A673 (cell line): ENCODE measurements around the gene DPYSL4. TPM values are rescaled to one million over a fixed set of nuclear protein-coding genes. Genes with fewer than 3 reads are reported as not detected.

Experiments
- BruUV-seq: library from RNA; stranded (reverse); fragments of 400-500 nt; replicated peaks from 2 replicates; lab custom pipeline; 2021; lab: Mats Ljungman, UMichigan
- CTCF ChIA-PET: fragments of 300-600 bp; sonication (Branson Sonifier 250); formaldehyde crosslinking; loops from one replicate; lab custom pipeline; 2022; ENCODE audit warnings: antibody characterized with exemption; lab: Charles Lee
- POLR2A ChIA-PET: fragments of 300-600 bp; sonication (Branson Sonifier 250); formaldehyde crosslinking; loops from one replicate; lab custom pipeline; 2022; ENCODE audit warnings: antibody characterized with exemption; ENCODE audit not compliant: low non-redundant PET; lab: Charles Lee
- DNase-seq: peaks from one replicate; pipeline ENCODE4 v3.0.0-alpha.2; 2015; ENCODE audit warnings: low spot score
- H3K27ac ChIP-seq: fragments of 200-600 bp; sonication (generic); 2 replicates; pipeline ENCODE4 v1.5.1; 2016; ENCODE audit warnings: mixed run types, low read depth, mild to moderate bottlenecking, mixed read lengths, antibody characterized with exemption, low read length; ENCODE audit not compliant: poor library complexity, severe bottlenecking
- H3K27me3 ChIP-seq: fragments of 200-600 bp; sonication (generic); replicated peaks from 2 replicates; pipeline ENCODE4 v1.6.1; 2017; ENCODE audit warnings: mixed run types, low read depth, mild to moderate bottlenecking, mixed read lengths, antibody characterized with exemption, low read length; ENCODE audit not compliant: insufficient read depth, poor library complexity
- H3K36me3 ChIP-seq: fragments of 200-600 bp; sonication (generic); 2 replicates; pipeline ENCODE4 v1.6.1; 2016; ENCODE audit warnings: mixed run types, mild to moderate bottlenecking, mixed read lengths, antibody characterized with exemption, low read length; ENCODE audit not compliant: insufficient read depth, poor library complexity, severe bottlenecking
- H3K4me1 ChIP-seq: fragments of 200-600 bp; sonication (generic); 2 replicates; pipeline ENCODE4 v1.6.1; 2017; ENCODE audit warnings: mixed run types, mild to moderate bottlenecking, mixed read lengths, antibody characterized with exemption, low read length; ENCODE audit not compliant: insufficient read depth, poor library complexity, severe bottlenecking
- H3K4me3 ChIP-seq: fragments of 200-600 bp; sonication (generic); 2 replicates; pipeline ENCODE4 v1.5.1; 2016; ENCODE audit warnings: low read depth, mixed run types, mild to moderate bottlenecking, mixed read lengths, low read length; ENCODE audit not compliant: poor library complexity, severe bottlenecking
- H3K9me3 ChIP-seq: fragments of 200-600 bp; sonication (generic); 2 replicates; pipeline ENCODE4 v1.6.1; 2016; ENCODE audit warnings: mixed run types, low read depth, mild to moderate bottlenecking, mixed read lengths, antibody characterized with exemption, low read length; ENCODE audit not compliant: poor library complexity, severe bottlenecking
- CTCF ChIP-seq: fragments of 300-800, 200-600 bp; sonication (generic); conservative IDR thresholded peaks from 2 replicates; pipeline ENCODE4 v1.5.1; 2017; ENCODE audit warnings: low read depth, mild to moderate bottlenecking, antibody characterized with exemption, low read length, moderate library complexity, mixed read lengths
- EZH2 ChIP-seq: fragments of 200-600 bp; sonication (generic); IDR thresholded peaks from 2 replicates; pipeline ENCODE4 v1.6.1; 2017; ENCODE audit warnings: borderline replicate concordance, low read depth, mild to moderate bottlenecking, mixed read lengths, antibody characterized with exemption, low read length; ENCODE audit not compliant: poor library complexity, severe bottlenecking
- intact Hi-C: fragments of 100-400 bp; cut with micrococcal nuclease; formaldehyde crosslinking; loops from one replicate; pipeline ENCODE4 v1.10.0; 2022; ENCODE audit not compliant: unreplicated experiment
- total RNA-seq: library from RNA; stranded (reverse); gene quantifications from 2 replicates; pipeline ENCODE4 v1.2.3, GENCODE V29; 2021

DPYSL4 gene
- total RNA-seq, 1 experiment from 2014 or later = 13.1 TPM

GRCh38 chr10:132209978-132210530 lies 23.3 kb downstream of the DPYSL4 start:
- intact Hi-C loops = no loop called here
- Histone ChIP-seq H3K27ac (no peak overlapping the region), H3K9me3 (no peaks in the 10 kb centered on the region), H3K36me3 (no peaks in the 10 kb centered on the region), H3K4me1 (no peaks in the 10 kb centered on the region), H3K4me3 (no peak overlapping the region), H3K27me3 (no peaks in the 10 kb centered on the region)
- ChIA-PET CTCF (no interaction called here), POLR2A (no interaction called here)
- DNase-seq = no peak
- no peak for TF ChIP-seq EZH2
- TF ChIP-seq CTCF = no peak
- BruUV-seq = no TSS peak

GRCh38 chr10:132210766-132211165 lies 24.0 kb downstream of the DPYSL4 start:
- no peaks in the 10 kb centered on the region for H3K9me3 ChIP-seq
- CTCF ChIA-PET = no interaction called here

GRCh38 chr10:132211246-132211645 lies 24.5 kb downstream of the DPYSL4 start:
- BruUV-seq = no TSS peak
- H3K27ac ChIP-seq = no peak overlapping the region
- no peak for DNase-seq
- ChIA-PET POLR2A (no interaction called here), CTCF (no interaction called here)
- no peaks in the 10 kb centered on the region for H3K27me3 ChIP-seq
- H3K4me1 ChIP-seq = no peaks in the 10 kb centered on the region
- no peak for TF ChIP-seq EZH2
- TF ChIP-seq CTCF = no peak
- H3K9me3 ChIP-seq = no peaks in the 10 kb centered on the region
- no peak overlapping the region for H3K4me3 ChIP-seq
- no peaks in the 10 kb centered on the region for H3K36me3 ChIP-seq
- intact Hi-C loops = no loop called here

More at GRCh38 chr10:132210766-132211165, 24.0 kb downstream of the DPYSL4 start:
- H3K36me3 ChIP-seq = no peaks in the 10 kb centered on the region
- H3K4me1 ChIP-seq = no peaks in the 10 kb centered on the region
- intact Hi-C loops = no loop called here
- no peak overlapping the region for H3K27ac ChIP-seq
- TF ChIP-seq CTCF (no peak), EZH2 (no peak)
- no TSS peak for BruUV-seq
- POLR2A ChIA-PET = no interaction called here
- DNase-seq = no peak
- no peak overlapping the region for H3K4me3 ChIP-seq
- no peaks in the 10 kb centered on the region for H3K27me3 ChIP-seq
